Stimulated activated CD8-positive, alpha-beta memory T cell treated with anti-CD3 and anti-CD28 coated beads, Interleukin-4, amount 100 ng/mL, for 4 hours (primary cell): ENCODE data around the gene PCGF2.
A peak's percentile ranks its signal among the peaks of the same experiment; 100 is the strongest.
"Not testable (repeated sequence)": the region's sequence is repeated elsewhere in the genome, so short reads cannot be mapped to it uniquely, and the experiment has no call there.

Experiments used
- DNase-seq, 2 donors: peaks; one replicate each; pipeline ENCODE4 v3.0.0-alpha.2; 2020; ENCODE audit warnings: low read depth in 2 of 2, low spot score in 1 of 2

Gene PCGF2

GRCh38 chr17:38738007-38738662 is 10.0 kb downstream of the PCGF2 start:
- no peak for DNase-seq

GRCh38 chr17:38735161-38735997 is 12.8 kb downstream of the PCGF2 start:
- DNase-seq, result peak; percentile 51 to 69

DNA sequence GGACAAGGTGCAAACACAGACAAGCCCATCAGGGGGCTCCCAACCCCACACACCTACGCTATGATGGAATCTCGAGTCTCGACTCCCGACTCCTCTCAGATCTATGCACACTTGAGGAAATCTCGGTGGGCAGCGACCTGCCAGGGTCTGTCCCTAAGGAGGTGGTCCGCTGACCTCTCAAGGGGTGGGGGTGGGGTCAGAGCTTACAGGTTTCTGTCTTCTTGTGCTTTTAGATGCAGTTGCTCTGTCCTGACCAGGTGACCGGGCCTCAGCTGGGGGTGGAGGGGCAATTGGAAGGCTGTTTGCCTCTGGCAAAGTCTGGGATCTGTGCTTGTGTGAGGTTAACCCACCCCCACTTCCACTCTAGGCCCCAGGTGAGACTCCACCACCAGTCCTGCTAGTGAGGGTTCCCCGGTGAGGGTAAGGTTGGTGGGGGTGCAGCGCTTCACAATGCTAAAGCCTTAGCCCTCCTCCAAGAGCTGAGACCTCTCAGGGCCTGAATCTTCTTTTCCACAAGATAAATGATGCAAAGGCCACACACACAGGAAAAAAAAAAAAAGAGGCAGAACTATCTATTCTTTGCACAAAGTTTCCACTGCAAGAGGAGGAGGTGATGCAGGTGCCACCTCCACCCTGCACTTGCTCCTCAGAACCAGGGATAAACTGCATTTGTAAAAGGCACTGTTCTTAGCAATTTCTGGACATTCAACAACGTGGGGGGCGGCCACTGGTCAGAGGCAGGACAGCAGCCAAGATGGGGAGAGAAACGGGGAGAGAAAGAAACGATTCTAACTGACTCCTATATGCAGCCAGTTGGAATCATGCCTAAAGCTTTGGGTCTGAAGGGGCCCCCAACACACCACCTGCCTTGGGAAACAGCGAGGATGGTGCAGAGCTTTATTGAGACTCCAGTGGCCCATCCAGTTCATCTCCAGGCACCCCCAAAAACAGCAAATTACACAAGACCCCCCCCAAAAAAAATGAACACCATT is 13.9 kb downstream of the PCGF2 start:
- DNase-seq, result no peak

GRCh38 chr17:38733282-38733981 is 14.7 kb downstream of the PCGF2 start:
- no peak for DNase-seq

GRCh38 chr17:38732376-38733281 is 15.5 kb downstream of the PCGF2 start:
- DNase-seq, result no peak

DNA sequence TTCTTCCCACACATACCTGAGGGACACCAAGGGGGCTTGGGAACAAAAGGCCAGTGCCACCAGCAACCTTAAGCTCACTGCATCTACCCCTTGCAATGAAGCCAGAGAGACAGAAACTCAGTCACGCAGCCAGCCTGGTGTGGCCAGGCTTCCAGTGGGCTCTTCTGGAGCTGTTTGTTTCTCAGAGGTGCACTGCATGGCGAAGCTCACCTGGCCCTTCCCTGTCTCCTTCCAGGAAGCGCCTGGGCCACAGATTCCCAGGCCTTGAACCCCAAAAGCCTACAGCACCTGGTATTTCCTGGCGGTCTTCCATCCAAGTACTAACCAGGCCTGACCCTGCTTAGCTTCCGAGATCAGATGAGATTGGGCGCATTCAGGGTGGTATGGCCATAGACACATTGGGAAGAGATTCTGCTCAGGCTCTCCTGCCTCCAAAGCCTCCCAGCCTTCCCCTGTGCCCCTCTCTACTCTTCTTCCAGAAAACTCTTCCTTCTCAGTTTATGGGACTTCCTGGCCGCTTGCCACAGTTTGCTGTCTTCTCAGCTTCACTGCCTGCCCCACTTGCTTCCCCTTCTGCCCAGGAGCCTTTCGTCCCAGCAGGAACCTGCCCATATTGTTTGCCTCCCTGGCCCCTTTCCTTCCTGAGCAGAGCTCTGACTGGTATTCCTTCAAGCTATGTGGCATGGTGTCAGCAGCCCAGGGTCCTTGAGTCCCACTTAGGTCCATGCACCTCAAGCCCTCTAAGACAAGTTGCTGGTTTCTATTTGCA is 16.4 kb downstream of the PCGF2 start:
- DNase-seq, result no peak

- no peak for DNase-seq
Measured at GRCh38 chr17:38730526-38731379, 17.4 kb downstream of the PCGF2 start.

GRCh38 chr17:38729886-38730525 is 18.1 kb downstream of the PCGF2 start, which contains the start of gene CISD3:
Gene CISD3 (plus strand): TSS chr17:38730341. CDS start chr17:38730359, 18 bp downstream.
- peak; percentile 62 to 76 for DNase-seq

GRCh38 chr17:38729368-38729885 is 18.7 kb downstream of the PCGF2 start:
- DNase-seq, result no peak

- peak in 1 of 2 donors; percentile 68 for DNase-seq
Measured at GRCh38 chr17:38728290-38728831, 19.8 kb downstream of the PCGF2 start.

DNA sequence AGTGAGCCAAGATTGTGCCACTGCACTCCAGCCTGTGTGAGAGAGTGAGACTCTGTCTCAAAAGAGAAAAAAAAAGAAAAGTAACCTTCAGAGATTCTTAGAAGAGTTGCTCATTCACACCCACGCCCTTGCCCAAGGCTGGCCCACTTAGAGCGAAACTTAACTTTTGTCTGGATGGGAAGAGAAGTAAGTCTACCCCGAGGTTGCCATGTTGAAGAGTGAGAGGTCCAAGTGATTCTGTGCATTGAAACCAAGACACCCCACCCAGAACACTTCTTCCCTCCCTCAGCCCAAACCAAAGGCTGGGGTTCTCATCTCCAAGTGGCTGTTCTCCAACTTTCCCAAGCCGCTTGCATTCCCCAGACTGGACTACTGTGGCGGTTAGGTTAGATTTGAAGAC is 20.4 kb downstream of the PCGF2 start:
- DNase-seq, result peak; percentile 56 to 73

DNA sequence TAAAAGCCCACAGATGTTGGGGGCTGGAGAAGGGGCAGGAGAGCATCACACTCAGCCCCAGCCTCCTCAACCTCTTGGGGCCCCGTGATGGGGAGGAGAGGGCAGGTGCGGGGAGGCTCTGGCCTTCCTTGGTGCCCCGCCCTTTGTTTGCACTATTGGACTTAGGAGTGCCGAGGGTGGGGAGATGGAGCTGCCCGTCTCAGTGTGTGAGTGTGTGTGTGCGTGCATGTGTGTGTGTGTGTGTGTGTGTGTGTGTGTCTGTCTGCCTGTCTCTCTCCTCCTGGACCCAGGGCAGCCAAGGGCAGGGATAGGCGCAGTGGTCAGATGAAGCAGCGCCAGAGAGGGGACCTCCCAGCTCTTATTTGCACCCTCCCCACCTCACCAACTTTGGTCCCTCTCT is 22.0 kb downstream of the PCGF2 start:
- DNase-seq, result not testable (repeated sequence)

DNA sequence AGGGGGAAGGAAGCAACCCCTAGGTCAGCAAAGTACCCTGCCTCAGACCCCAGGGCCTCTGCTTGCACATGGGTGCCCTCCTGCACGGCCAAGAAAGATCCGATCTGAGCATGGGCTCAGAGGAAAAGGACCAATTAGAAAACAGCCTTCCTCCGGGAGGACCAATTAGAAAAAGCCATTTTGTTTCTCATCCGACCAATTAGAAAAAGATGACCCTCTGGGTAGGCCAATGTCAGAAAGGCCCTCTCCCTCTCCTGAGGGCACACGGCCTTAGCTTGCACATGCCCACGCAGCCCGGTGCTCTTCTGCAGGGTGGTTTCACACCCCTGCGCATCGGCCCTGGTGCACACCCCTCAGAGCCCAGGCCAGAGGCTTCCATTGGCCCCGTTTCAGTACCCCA is 23.1 kb downstream of the PCGF2 start:
- DNase-seq, result no peak

DNA sequence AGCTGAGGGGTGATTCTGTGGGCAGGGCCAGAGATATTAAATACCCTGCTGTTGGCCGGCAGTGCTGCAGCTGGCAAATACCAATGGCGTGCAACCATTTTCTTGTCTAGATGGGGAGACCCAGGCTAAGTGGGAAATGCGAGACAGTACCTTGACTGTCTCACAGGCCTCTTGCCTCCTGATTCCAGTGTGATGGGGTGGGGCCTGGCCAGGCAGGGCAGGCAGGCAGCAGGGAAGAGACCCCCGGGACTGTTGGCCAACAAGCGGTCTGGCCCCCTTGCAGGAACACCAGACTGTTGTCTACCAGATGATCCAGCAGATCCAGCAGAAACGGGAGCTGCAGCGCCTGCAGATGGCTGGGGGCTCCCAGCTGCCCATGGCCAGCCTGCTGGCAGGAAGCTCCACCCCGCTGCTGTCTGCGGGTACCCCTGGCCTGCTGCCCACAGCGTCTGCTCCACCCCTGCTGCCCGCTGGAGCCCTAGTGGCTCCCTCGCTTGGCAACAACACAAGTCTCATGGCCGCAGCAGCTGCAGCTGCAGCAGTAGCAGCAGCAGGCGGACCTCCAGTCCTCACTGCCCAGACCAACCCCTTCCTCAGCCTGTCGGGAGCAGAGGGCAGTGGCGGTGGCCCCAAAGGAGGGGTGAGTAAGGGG is 23.7 kb downstream of the PCGF2 start:
- DNase-seq, result no peak

DNA sequence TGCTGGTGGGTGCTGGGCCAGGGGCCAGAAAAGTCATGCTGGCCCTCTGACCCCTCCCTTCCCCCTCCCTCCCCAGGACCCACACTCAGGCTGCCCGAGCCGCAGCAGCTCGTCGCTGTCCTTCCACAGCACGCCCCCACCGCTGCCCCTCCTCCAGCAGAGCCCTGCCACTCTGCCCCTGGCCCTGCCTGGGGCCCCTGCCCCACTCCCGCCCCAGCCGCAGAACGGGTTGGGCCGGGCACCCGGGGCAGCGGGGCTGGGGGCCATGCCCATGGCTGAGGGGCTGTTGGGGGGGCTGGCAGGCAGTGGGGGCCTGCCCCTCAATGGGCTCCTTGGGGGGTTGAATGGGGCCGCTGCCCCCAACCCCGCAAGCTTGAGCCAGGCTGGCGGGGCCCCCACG is 26.3 kb downstream of the PCGF2 start:
- DNase-seq, result no peak

DNA sequence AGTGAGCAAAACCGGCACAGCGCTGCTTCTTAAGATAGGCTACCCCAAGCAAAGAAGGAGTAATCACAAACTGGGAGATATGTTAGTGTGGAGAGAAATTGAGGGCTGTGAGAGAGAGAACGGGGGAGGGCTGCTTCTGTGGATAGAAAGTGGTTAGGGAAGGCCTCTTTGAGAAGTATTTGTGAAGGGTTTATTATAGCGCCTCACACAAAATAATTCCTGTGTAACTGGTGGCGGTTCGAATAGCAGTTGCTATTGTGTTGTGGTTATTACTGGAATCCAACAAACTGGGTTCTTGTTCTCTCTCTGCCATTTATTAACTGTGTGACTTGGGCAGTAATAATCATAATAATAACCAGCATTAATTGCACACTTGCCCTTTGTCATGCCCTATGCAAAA is 27.2 kb downstream of the PCGF2 start:
- DNase-seq, result no peak
